NCI-H446 (cell line): ENCODE results near the gene LCA5L.

ENCODE experiments used
- DNase-seq, 2 experiments: peaks; one replicate each; lab custom pipeline; 2025; lab: John Stamatoyannopoulos, UW

The LCA5L gene

GRCh38 chr21:39445321-39446269, at the start of gene LCA5L:
TSS of gene LCA5L (minus strand) at chr21:39445778. CDS start at chr21:39428493, 17,285 bp downstream.
- peak; percentile 82 to 96 for DNase-seq

DNA sequence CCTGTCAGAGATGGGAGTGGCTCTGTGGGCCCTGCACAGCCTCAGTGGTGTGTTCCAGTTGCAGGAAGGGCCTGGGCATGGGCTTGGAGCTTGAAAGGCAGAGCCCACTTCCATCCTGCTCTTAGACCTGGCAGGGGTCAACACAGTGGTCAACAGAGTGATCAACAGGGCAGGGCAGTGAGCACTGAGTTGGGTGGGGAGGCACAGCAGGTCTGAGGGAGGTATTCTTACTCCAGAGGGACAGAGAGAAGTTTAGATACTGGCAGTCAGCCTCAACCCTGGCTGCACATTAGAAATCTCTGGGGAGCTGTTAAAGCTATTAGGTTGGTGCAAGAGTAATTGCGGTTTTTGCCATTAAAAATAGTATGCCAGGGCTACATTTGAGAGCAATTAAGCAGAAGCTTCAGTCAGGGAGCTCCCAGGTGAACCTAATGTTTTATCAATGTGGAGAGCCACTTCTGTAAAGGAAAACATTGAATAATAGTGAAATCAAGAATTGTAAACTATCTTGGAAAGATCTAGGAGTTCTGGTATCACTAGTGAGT, 43.9 kb upstream of the LCA5L start:
- no peak for DNase-seq

DNA sequence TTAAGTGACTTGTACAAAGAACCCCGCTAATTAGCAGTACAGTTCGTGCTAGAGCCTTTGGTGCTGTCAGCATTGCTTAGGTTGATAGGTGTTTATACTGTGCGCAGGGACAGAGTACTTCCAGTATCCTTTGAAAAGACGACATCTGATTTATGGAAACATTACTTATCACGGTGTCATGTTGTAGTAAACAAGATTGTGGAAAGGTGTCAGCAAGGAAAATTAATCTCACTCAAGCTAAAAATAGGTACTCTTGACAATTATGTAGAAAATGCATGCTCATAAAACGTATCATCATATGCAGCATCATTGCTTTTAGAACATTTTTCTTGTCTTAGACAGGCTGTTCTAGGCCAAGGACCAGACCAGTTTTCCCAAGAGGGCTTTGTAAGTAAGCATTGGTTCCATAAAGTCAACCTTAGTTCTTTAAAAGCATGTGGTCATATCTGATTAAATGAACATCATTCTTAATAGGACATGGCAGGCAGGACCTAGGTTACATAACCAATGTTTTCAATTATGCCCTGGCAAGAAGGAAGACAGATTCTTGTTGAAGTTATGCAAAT, 39.2 kb upstream of the LCA5L start:
- no peak for DNase-seq

GRCh38 chr21:39483917-39484316, 38.3 kb upstream of the LCA5L start:
- DNase-seq, result no peak

DNA sequence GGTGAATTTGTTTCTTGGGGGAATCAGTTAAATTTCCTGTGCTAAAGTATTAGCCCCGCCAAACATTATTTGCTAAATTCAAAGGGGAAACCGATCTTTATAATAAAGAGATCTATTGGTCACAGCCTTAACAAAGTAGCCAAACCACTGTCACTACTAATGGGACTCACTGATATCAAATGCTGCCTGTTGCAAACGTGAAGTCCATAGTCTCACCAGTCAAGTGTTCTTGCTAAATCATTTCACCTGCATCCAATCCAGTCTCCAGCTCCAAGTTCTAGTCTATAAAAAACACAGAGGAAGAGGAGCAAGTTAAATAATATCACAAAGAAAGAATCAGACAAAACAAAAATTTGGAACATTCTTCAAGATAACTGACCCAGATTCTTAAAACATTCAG, 36.3 kb upstream of the LCA5L start:
- DNase-seq, result no peak

DNA sequence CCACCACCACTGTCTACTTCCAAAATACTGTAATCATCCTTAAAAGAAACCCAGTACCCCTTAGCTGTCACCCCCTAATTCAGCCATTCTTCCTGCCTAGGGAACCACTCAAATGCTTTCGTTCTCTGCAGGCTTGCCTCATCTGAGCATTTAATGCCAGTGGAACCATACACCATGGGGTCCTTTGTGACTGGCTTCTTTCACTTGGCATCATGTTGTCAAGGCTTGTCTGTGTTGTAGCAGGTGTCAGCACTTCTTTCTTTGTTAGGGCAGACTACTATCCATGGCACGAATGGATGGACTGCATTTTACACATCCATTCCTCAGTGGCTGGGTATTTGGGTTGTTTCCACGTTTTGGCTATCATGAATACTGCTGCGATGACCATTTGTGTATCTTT, 34.7 kb upstream of the LCA5L start:
- DNase-seq, result no peak

DNA sequence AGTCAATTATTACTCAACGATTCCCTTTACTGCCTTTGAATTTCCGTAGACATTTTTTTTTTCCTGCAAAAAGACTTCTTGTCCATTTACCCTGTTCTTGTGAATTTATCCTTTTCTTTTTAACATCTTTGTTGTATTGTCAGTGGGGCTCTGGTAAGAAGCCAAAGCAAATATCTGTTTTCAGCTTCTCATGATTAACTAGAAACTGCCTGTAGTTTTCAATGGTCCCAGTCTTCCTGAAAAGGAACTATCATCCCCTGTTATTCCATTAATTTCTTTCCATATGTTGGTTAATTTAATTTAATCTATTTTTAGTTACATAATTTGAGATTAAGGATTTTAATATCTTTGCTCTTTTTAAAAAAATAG, 34.2 kb upstream of the LCA5L start:
- no peak for DNase-seq

DNA sequence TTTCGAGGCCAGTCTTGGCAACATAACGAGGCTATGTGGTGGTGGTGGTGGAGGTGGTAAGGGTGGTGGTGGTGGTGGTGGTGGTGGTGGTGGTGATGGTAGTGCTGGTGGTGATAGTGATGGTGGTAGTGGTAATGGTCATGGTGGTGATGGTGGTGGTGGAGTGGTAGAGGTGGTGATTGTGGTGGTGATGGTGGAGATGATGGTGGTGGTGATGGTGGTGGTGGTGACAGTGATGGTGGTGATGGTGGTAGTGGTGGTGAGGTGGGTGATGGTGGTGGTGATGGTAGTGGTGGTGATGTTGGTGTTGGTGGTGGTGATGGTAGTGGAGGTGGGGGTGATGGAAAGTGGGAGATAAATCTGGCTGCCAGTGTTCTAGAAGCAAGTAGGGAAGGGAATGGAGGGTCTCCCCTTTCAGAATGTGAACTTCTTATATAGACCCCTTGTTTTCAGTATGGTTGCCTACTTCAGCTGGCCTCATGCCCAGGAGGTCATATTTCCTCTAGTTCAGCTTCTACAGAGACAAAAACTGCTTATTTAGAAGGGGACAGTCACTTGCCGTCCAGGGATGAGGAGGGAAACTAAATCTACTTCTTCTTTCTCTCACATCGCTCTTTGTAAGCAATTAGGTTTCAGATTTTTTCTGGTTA, 33.7 kb upstream of the LCA5L start:
- no peak for DNase-seq

DNA sequence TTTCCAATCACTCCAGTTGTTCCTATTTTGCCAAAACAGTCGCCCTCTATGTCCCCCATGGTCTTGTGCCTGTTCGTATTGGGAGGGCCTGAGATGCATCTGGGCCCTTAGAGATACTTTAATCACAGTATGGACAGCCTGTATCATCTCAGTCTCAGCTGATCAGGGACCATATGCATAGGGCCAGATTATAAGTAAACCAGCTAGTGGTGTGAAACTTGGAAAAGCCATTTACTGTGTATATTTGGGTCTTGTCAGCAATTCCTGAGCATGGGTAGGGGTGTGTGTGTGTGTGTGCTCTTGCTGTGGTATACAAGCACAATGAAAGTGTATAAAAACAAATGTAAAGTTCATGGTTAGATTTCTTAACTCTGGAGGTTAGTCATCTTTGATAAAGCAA, 29.0 kb upstream of the LCA5L start:
- no peak for DNase-seq

DNA sequence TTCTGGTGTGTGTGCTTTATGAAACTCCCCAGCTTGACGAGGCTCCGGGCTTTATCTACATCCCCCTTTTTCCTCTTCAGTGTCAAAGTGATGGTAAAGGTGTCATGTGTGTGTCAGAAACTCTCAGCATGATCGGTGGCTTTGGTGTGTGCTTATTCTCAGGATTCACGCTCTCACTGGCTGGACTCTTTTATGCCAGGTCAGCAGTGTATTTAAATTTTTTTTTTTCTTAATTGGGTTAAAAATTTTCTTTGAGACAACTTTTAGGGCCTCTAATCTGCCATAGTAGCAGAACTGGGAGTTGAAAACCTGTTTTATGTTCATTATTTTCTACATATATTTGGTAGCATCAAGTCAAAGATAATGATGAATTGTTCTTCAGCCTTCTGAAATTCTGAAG, 27.2 kb upstream of the LCA5L start:
- DNase-seq, result no peak

- DNase-seq, result no peak
Measured at GRCh38 chr21:39471598-39471997, 26.0 kb upstream of the LCA5L start.

GRCh38 chr21:39468559-39468958, 23.0 kb upstream of the LCA5L start:
- DNase-seq, result no peak

DNA sequence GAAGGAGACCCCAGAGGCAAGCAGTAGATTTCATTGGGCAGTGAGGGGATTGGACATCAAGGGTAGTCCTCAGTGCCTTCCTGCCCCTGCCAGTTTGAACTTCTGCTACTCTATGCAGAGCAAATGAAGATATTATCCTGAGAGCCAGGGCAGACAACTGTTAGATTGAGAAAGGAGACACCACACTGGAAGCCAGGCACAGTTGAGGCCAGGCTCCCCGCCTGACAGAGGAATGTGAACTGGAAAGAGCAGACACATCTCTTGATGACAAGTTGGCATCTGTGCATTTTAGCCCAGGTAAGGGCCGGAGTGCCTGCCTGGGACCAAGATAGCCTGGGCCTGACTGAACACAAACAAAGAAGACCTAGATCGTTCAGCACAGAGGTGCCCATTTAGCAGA, 22.2 kb upstream of the LCA5L start:
- DNase-seq, result no peak

DNA sequence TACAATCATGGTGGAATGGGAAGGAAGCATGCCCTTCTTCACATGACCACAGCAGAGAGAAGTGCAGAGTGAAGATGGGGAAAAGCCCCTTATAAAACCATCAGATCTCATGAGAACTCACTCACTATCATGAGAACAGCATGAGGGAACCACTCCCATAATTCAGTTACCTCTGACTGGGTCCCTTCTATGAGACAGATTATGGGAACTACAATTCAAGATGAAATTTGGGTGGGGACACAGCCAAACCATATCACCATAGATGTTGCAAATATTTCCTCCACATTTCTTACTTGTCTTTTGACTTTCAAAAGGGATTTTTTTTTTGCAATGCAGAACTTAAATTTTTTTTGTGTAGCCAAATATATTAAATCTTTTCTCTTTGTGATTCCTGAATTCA, 21.0 kb upstream of the LCA5L start:
- no peak for DNase-seq

GRCh38 chr21:39463308-39463707, 17.7 kb upstream of the LCA5L start:
- no peak for DNase-seq

- no peak for DNase-seq
Measured at GRCh38 chr21:39461419-39461818, 15.8 kb upstream of the LCA5L start.

- DNase-seq, result no peak
Measured at GRCh38 chr21:39456665-39457064, 11.1 kb upstream of the LCA5L start.

GRCh38 chr21:39454949-39455668, 9.5 kb upstream of the LCA5L start:
- DNase-seq, result no peak

- DNase-seq, result no peak
Measured at GRCh38 chr21:39453571-39454179, 8.1 kb upstream of the LCA5L start.

- no peak for DNase-seq
Measured at GRCh38 chr21:39452970-39453342, 7.4 kb upstream of the LCA5L start.

DNA sequence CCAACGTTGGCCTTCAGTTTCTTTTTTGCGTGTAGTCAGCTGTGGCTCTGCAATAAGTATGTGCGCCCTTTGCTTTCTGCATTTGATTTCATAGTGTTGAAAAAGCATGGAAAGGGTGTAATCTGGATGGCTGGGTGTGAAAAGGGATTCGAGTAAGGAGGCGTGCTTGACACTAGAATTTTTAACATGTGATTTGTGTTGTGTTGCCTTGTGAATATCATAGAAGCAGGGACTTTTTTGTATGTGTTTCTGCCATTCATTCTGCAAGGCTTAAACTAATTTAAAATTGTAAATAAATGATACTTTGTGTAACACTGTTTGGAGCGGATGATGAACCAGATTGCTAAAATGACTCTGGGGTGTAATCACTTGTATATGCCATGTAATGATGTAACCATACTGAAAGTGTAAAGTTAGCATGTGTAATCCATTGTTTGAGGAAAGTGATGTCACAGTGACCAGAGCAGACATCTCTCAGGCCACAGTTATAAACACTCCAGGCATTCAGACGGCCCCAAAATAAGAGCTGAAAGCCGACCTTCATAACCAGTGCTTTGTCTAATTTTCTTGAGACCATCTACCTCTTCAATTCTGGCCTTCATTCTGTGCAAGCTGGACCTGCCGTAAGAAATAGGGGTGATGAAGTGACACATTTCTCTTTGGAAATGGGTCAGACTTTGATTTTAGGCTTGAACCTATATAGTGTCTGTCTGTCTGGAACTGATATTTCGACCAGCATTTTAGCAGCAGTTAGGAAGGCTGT, 6.8 kb upstream of the LCA5L start:
- DNase-seq, result no peak
